Testis (tissue), 3 donors: ENCODE results near the gene SLC25A29. TPM values are rescaled to one million over a fixed set of nuclear protein-coding genes. Genes with fewer than 3 reads are reported as not detected.

ENCODE experiments used
- DNase-seq: peaks from one replicate; pipeline ENCODE4 v3.0.0-alpha.2; 2019
- H3K27ac ChIP-seq, 2 donors: fragments of 200-600 bp; sonication (generic); one replicate each; pipeline ENCODE4 v1.5.1; 2019
- H3K27me3 ChIP-seq: fragments of 200-600 bp; sonication (generic); one replicate; pipeline ENCODE4 v1.5.1; 2019
- H3K36me3 ChIP-seq: fragments of 200-600 bp; sonication (generic); one replicate; pipeline ENCODE4 v1.5.1; 2017; ENCODE audit warnings: low read depth; ENCODE audit errors: missing control alignments
- H3K4me1 ChIP-seq: fragments of 200-600 bp; sonication (generic); one replicate; pipeline ENCODE4 v1.5.1; 2019
- H3K4me3 ChIP-seq, 2 donors: fragments of 200-600 bp; sonication (generic); one replicate each; pipeline ENCODE4 v1.5.1; 2017 to 2019
- H3K9me3 ChIP-seq: fragments of 200-600 bp; sonication (generic); one replicate; pipeline ENCODE4 v1.5.1; 2017
- CTCF ChIP-seq, 3 experiments: fragments of 450-650 bp in 2 of 3; fragments of 200-600 bp in 1 of 3; sonication (generic) in 1 of 3; IDR thresholded peaks; one replicate each; pipeline ENCODE4 v1.5.1; 2016 to 2019; ENCODE audit warnings: antibody characterized with exemption in 3 of 3, mild to moderate bottlenecking in 2 of 3, moderate library complexity in 1 of 3
- POLR2A ChIP-seq: fragments of 450-650 bp; IDR thresholded peaks from one replicate; pipeline ENCODE4 v1.6.1; 2017; ENCODE audit warnings: antibody characterized with exemption, mild to moderate bottlenecking, moderate library complexity
- WGBS, 2 donors: methylation state at CpG; one replicate each; pipeline ENCODE4 v1.1.5; 2018; 5-methylcytosine and 5-hydroxymethylcytosine counted together
- intact Hi-C: fragments of 100-400 bp; cut with DNase I; formaldehyde crosslinking; loops from one replicate; pipeline ENCODE4 v1.15.1; 2023; ENCODE audit warnings: low total_unique reads
- polyA plus RNA-seq: library from polyadenylated mRNA; stranded (reverse); fragments of 350-450 nt; fragmentation: Illumina TruSeq; extraction: RNeasy Lipid Tissue Mini Kit (QIAGEN cat#74804); gene quantifications from one replicate; pipeline ENCODE4 v1.2.3, GENCODE V29; 2014; ENCODE audit warnings: low read depth, low replicate concordance; ENCODE audit not compliant: insufficient read depth
- total RNA-seq, 2 donors: library from RNA; depleted of rRNA; stranded (reverse); fragments of >200 nt; gene quantifications; one replicate each; pipeline ENCODE4 v1.2.3, GENCODE V29; 2016

Gene SLC25A29
- total and polyA plus RNA-seq, 3 donors from 2014 or later, result 72.3 to 322 (median 185) TPM

- WGBS, 2 donors, result 95% methylated on average over 11 to 24 of the region's 24 CpGs
- intact Hi-C loops, result no loop called here
- Histone ChIP-seq H3K4me1 (no peaks in the 10 kb centered on the region), H3K4me3 (no peak overlapping the region), H3K27me3 (no peaks in the 10 kb centered on the region), H3K9me3 (no peaks in the 10 kb centered on the region), H3K27ac (no peak overlapping the region), H3K36me3 (no peaks in the 10 kb centered on the region)
- TF ChIP-seq POLR2A, result no peak
- no peak for TF ChIP-seq CTCF (IDR thresholded peaks at IDR 0.05)
- DNase-seq, result no peak
Observed at GRCh38 chr14:100327128-100327527, 20.9 kb upstream of the SLC25A29 start.

- TF ChIP-seq CTCF (IDR thresholded peaks at IDR 0.05), result no peak
- no peak for TF ChIP-seq POLR2A
- no peaks in the 10 kb centered on the region for H3K27me3 ChIP-seq
- H3K9me3 ChIP-seq, result no peaks in the 10 kb centered on the region
- WGBS, 2 donors, result 84 to 96% methylated on average over 9 to 13 of the region's 13 CpGs
- intact Hi-C loops, result no loop called here
- no peaks in the 10 kb centered on the region for H3K36me3 ChIP-seq
- no peak overlapping the region for H3K4me3 ChIP-seq
- no peak for DNase-seq
- no peaks in the 10 kb centered on the region for H3K4me1 ChIP-seq
- H3K27ac ChIP-seq, result no peak overlapping the region
Observed at GRCh38 chr14:100325958-100326357, 19.7 kb upstream of the SLC25A29 start.

GRCh38 chr14:100325231-100325632, 19.0 kb upstream of the SLC25A29 start:
- WGBS, 2 donors, result 50 to 72% methylated on average over 15 to 17 of the region's 17 CpGs
- Histone ChIP-seq H3K4me3 (no peak overlapping the region), H3K36me3 (no peaks in the 10 kb centered on the region)

GRCh38 chr14:100323942-100324307, 17.7 kb upstream of the SLC25A29 start:
- Histone ChIP-seq H3K36me3 (no peaks in the 10 kb centered on the region), H3K4me3 (no peak overlapping the region), H3K27me3 (no peaks in the 10 kb centered on the region), H3K4me1 (no peaks in the 10 kb centered on the region), H3K27ac (no peak overlapping the region), H3K9me3 (no peaks in the 10 kb centered on the region)
- intact Hi-C loops, result no loop called here
- TF ChIP-seq CTCF (IDR thresholded peaks at IDR 0.05) (no peak), POLR2A (no peak)
- WGBS, 2 donors, result 89 to 91% methylated on average over 8 of the region's 8 CpGs
- DNase-seq, result no peak

More at GRCh38 chr14:100325231-100325632, 19.0 kb upstream of the SLC25A29 start:
- no peak for TF ChIP-seq POLR2A
- no peak for TF ChIP-seq CTCF (IDR thresholded peaks at IDR 0.05)
- Histone ChIP-seq H3K9me3 (no peaks in the 10 kb centered on the region), H3K27ac (no peak overlapping the region), H3K4me1 (no peaks in the 10 kb centered on the region), H3K27me3 (no peaks in the 10 kb centered on the region)
- no peak for DNase-seq
- intact Hi-C loops, result no loop called here

- no peaks in the 10 kb centered on the region for H3K9me3 ChIP-seq
- no peak for DNase-seq
- H3K27me3 ChIP-seq, result no peaks in the 10 kb centered on the region
- intact Hi-C loops, result no loop called here
- H3K4me1 ChIP-seq, result no peaks in the 10 kb centered on the region
- H3K27ac ChIP-seq, result no peak within 1 kb of the TSS
- no peaks in the 10 kb centered on the region for H3K36me3 ChIP-seq
- TF ChIP-seq POLR2A, result no peak
- no peak for TF ChIP-seq CTCF (IDR thresholded peaks at IDR 0.05)
- 92 to 96% methylated on average over 15 to 16 of the region's 16 CpGs for WGBS, 2 donors
- no peak within 1 kb of the TSS for H3K4me3 ChIP-seq
Observed at GRCh38 chr14:100323121-100323941, 17.1 kb upstream of the SLC25A29 start, which contains the start of gene SLC25A47. Gene SLC25A47, plus strand, starts transcription at chr14:100323339. Its CDS starts 76 bp downstream, at chr14:100323415.
